ENCODE data around the gene ALPK3.
A peak's percentile ranks its signal among the peaks of the same experiment; 100 is the strongest.

The ALPK3 gene

DNA sequence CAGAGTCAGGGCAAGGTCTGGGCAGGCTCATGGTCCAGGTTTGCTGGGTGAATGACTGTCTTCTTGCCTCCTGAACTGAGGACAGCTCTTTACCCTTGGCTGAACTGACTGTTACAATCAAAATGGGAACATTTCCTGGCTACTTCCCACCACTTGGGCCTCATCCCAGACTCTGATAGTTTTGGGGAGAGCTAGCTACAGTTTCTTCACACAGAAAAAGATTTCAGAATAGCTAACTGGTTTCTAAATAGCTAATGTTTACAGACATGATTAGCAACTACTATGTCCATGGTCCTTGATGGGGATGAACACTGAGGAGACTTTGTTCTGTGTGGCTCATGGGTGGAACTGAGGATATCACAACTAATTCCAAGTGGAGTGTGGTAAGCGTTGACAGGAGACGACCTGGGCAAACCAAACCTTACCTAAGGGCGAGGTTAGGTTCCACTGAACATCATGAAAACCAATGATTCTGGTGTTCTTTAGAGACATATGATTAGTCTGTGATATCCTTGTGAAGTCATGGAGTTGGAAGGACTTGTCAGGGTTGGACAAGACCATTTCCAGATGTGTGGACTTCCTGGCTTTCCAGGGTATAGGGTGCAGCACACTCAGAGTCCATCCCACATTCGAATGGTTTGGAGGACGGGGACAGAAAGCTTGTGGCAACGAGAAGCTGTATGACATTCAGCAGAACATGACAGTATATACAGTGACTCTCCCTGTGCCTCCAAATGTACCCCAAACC is 7.3 kb downstream of the ALPK3 start:
- DNase-seq = no peak

DNA sequence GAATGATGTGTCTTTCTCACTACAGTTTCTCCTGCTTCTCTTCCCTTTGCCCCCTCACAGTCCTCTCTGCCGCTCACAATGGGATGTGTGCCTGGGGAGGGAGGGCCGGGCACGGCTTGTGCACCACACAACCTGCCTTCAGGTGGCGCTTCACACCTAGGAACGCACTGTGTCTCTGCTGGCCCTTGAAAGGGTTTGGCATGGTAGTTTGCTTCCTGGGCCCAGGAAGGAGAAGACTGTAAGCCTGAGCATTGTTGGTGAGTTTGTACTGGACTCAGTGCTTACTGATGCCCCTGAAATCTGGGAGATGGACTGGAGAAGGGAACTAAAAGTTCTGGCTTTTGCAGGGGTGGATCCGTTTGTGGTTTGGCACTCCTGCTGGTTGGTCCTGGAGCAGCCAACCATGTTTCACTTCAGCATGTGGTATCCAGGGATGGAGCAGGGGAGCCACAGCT is 9.2 kb downstream of the ALPK3 start:
- DNase-seq = no peak

DNA sequence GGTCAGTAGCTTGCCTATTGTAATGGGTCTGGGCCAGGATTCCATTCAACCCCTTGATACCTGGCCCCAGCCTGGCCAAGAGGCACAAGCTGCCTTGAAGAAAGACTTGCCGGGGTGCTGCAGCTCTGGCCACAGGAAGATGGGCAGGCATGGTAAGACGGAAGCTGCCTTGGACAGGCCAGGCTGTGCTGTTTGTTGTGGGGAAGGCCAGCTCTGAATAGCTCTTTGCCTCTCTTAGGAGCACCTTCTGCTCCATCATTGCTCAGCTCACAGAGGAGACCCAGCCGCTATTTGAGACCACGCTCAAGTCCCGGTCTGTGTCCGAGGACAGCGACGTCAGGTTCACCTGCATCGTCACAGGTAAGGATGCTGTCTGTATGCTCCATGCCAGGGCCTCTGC is 10.1 kb downstream of the ALPK3 start:
- no peak for DNase-seq

DNA sequence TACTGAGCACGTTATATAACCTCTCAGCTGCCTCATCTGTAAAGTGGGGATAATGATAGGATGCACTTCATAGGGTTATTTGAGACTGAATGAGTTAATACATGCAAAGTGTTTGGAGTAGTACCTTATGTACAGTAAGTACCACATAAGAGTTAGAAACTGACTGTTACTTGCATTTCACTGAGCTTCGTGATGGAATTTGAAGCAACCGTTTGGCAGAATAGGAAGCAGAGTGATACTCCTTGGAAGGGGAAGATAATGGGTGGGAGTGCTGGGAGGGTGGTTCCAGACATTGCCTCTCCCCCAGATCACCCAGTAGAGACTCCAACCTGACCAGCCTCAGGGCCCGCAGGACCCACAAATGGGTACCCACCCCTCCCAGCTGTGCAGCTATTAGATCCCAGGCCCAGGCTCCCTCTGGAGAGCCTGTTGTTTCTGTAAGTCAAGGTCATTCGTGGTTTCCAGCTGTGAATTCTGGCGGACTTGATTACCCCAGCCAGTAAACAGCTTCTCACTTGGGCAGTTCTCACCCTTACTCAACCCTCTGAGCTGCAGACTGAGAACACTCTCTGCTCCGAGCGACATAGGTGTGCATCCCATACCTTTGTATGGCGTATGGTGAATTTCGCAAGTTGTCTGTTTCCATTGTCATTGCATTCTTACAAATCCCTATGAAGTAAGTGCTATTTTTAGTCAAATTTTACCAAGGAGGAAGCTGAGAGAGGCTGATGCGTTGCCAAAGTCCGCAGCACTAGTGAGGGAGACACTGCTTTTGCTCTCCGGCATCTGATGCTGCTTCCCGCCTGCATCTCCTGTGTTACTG is 11.1 kb downstream of the ALPK3 start:
- DNase-seq = no peak

DNA sequence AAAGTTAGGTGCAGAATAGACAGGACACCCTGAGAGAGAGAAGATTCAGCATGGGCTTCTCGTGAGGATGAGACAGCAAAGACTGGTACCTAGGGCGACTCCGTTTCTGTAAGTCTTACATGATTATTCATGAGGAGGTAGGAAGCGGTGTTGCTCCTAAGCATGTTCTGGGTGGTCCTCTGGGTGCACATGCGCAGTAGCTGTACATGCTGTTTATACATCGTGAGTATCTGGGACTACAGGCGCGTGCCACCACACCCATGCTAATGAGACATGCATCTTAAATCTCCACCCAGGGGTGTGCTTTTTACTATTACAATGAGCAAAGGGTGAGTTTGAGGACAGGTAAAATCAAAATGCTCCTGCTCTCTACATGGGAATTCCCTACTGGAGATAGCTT is 12.3 kb downstream of the ALPK3 start:
- DNase-seq = no peak

DNA sequence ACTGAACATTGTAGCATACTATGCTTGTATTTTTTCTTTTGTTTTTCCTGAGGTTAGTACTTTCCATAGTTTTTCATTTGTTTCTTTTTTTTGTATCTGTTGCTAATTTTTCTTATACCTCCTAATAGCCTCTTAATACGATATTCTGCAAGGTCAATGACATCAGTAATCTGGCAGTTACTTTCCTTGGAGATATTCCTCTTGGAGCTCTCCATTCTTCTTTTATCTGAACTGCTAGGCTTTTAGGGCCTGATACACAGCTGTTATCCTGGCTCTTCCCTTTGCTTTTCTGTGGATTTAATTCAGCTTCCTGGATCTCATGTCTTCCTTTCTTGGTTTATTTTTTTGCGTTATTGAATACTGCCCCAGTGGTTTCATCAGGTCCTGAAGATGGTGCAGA is 12.9 kb downstream of the ALPK3 start:
- DNase-seq = no peak

DNA sequence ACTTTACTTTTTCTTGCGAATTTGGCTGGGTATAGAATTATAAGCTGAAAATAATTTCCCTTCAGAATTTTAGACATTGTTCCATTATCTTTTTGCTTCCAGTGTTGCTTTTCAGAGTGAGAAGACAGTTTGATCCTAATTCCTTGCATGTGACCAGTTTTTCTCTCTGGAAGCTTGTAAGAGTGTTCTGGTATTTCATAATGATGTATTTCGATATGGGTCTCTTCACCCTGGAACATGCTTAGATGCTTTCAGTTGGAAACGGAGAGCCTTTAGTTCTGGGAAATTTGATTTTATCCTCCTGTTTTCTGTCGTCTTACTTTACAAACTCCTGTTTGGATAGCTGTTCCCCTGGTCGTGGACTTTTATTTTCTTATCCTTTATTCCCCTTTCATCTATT is 13.9 kb downstream of the ALPK3 start:
- no peak for DNase-seq

DNA sequence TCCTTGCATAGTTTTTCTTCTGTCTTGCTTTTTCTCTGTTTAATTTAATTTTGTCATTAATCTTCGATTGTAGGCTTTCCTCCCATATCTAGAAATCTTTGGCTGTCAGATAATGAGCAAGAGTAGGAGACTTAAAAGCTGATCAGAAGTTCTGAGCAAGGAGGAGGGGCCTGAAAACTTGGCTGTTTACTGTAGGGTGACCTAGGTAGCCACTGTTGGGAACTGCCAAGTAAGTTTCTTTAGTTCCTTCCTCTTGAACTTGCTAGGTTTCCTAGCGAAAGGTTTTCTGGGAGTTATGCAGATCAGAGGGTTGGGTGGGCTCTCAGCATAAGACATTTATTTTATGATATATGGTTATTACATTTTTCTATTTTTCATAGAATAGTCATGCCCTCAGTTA is 14.5 kb downstream of the ALPK3 start:
- DNase-seq = no peak

DNA sequence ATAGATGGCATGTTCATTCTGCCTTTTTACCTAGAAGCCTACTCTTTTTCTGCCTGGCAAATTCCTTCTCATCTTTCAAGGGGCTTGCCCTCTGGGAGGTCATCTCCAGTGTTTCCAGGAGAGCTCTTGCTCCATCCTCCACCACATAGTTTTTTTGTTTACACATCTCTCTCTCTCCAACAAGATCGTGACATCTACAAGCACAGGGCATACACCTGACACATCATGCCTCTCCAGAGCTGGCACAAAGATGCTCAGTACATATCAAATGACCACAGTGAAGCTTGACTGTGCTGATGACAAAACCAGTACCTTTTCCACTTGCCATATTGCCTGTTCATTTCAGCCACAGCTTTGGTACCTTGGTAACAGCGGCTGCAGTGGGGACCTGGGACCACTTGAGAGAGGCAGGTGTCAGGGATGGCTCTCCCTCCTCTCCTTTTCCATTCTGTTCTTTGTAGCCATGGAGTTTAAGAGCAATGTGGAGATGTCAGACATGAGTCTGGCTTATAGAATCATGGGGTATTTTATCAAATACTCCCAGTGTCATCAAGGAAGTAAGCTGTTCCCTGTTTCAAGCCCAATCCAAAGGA is 15.4 kb downstream of the ALPK3 start:
- no peak for DNase-seq

DNA sequence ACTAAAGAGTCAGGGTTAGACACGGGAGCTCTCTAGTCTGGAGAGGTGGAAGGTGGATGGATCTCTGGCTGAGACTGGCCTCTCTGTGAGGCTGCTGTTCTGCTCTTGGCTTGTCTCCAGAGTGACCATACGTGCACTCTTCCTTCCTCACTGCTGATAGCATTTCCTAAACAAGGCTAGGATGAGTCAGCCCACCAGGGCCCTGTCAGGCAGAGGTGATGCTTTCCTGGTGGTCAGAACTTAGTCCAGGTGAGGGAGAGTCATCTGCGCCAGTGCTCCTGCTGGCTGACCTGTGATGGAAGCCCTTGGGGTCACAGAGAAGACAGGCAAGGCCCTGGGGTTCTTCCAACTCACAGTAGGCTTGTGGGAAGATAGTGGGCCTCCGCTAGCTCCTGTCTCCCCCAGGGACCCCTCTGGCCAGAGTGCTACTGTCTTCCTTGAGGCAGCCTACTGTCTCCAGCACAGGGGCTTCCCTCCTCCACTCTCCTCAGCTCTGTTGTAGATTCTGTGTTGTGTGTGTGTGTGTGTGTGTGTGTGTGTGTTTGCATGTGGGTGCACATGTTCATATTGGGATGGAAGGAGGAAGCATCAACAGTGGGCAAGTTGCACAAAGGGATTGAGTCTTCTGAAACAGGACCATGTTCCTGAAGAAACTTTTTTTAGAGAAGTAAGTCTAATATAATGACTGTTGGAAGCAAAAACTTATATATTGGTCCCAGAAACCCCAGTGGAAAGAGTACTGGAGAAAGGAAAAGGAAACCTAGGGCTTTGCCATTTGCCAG is 16.5 kb downstream of the ALPK3 start:
- DNase-seq = no peak

DNA sequence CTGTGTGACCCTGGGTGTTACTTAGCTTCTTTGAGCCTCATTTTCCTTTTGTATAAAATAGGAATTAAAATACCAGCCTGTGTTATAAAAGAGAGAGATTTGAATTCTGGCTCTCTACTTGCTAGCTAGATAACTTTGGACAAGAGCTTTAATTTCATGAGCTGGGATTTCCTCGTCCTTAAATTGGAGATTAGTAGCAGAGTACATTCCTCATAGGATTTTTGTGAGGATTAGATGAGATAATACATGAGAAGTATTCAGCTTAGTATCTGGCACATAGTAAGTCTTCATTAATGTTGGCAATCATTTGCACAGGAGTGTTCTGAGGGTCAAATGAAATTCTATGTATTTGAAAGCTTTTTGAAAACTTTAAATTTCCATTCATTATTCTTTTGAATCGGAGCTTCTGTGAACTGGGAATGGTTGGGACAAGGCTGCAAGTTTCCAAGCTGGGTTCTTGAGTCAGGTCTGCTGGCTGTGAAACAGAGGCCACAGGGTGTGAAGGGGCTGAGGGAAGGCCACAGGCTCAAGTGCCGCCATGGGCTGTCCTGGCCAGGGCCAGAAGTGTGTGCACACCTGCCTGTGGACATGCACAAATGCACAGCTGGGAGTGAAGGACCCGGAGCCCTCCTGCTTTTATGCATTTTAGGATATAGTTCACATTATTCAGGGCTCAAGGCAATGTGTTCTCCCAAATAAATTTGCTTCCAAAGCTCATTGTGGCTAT is 17.2 kb downstream of the ALPK3 start:
- no peak for DNase-seq

DNA sequence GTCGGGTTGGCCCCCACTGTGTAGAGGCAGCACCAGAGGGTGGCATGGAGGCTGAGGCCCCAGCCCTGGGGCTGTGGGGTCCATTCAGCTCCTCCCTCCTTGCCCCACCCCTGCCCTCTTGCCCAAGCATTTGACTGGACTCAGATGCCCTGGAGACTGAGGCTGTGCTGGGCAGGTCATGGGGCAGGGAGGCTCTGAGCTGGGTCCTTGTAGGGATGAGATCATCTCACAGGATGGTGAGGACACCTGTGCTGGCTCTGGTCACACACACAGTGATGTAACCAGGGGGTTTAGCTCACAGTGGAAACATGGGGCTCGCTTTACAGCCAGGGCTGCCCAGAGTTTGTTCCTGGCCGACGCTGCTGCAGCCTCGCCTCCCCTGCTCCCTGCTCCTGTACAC is 17.8 kb downstream of the ALPK3 start:
- DNase-seq = no peak

DNA sequence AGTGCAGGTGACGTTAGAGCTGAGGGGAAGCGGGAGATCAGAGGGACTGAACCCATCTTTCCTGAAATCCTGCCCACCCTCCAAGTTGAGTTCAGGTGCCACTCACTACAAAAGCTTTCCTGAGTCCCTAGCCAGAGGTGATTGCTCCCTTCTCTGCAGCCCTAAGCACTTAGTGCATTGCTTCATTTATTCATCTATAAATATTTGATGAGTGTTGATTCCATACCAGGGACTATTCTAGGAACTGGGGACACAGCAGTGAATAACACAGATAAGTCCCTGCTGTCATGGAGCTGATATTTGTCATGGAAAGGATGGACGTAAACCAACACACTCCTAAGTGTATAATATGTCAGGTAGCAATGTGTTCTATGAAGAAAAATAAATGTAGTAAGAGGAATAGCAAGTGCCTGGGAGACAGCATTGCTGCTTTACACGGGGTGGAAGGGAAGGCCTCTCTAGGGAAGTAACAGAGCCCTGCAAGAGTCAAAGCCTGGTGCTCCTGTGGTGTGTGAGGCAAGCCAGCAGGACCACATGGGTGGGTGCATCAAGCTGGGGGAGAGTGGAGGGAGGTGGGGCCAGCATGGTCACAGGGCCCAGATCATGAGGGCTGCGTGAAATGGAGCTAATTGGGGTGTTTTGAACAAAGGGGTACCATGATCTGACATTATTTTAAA is 18.6 kb downstream of the ALPK3 start:
- DNase-seq = no peak

DNA sequence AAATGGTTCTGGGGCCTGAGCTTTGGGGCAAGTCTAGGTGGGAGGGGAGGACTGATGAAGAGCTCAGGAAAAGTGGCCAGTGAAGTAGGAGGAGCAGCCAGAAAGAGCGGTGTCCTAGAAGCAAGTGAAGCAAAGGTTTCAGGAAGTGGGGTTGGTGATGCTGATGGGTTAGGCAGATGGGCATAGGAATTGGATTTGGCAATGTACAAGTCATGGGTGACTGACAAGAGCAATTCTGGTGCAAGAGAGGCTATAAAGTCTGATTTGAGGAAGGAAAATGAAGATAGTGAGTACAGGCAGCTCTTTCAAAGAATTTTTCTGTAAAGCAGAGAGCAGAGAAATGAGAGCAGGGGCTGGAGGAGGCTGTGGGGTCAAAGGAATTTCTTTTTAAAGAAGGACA is 19.7 kb downstream of the ALPK3 start:
- DNase-seq = no peak

DNA sequence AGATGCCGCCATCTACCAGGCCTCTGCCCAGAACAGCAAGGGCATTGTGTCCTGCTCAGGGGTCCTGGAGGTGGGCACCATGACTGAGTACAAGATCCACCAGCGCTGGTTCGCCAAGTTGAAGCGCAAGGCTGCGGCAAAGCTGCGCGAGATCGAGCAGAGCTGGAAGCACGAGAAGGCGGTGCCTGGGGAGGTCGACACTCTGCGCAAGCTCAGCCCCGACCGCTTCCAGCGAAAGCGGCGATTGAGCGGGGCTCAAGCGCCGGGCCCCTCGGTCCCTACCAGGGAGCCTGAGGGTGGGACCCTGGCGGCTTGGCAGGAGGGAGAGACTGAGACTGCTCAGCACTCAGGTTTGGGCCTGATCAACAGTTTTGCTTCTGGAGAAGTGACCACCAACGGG is 22.6 kb downstream of the ALPK3 start:
- DNase-seq = no peak

DNA sequence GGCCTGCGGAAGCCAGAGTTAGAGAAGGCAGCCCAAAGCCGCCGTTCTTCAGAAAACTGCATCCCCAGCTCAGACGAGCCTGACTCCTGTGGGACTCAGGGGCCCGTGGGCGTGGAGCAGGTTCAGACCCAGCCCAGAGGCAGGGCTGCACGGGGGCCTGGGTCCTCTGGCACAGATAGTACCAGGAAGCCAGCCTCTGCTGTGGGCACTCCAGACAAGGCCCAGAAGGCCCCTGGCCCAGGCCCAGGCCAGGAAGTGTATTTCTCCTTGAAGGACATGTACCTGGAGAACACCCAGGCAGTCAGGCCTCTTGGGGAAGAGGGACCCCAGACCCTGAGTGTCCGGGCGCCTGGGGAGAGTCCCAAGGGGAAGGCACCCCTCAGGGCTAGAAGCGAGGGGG is 23.1 kb downstream of the ALPK3 start:
- DNase-seq = no peak

DNA sequence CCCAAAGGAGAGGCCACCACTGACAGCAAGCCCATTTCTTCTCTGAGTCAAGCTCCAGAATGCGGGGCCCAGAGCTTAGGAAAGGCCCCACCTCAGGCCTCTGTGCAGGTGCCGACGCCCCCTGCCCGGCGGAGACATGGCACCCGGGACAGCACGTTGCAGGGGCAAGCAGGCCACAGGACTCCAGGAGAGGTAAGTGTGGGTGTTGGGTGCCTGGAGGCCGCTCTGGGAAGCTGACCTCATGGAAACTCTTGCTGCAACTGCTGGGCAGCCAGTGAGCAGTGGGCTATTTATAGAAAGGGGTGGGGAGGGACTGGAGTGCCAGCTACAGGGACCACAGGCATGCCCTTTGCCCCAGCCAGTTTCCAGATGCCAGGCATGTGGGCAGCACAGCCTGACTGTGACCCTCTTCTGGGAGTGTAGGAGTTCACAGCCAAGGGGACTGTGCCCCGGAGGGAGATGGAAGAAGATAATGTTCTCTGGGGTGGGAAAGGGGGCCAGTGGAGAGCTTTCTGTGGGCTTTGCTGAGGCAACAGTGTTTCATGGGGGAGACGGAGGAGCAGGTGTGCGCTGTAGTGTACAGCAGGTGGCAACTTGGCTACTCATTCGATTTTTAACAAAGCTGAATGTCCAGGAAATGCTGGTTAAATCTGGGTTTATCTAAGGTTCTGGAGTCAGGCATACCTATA is 23.7 kb downstream of the ALPK3 start:
- DNase-seq = no peak

DNA sequence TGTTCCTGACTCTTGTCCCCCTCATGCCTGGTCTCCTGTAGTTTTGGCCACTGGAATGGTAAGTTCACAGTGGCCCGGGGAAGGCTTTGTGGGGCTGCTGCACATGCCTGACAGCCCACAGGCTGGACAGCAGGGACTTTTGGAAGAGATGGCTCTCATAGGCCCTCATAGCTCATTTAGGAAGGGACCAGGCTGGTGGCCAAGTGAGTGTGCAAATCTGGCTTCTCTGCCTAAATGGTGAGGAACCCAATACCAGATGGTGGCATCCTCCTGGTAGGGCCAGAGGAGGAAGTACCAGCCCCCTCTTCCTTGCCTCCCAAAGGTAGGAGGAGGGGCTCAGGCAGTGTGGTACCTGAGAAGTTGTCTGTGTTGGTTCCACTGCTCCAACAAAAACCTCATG is 25.6 kb downstream of the ALPK3 start:
- DNase-seq = no peak

DNA sequence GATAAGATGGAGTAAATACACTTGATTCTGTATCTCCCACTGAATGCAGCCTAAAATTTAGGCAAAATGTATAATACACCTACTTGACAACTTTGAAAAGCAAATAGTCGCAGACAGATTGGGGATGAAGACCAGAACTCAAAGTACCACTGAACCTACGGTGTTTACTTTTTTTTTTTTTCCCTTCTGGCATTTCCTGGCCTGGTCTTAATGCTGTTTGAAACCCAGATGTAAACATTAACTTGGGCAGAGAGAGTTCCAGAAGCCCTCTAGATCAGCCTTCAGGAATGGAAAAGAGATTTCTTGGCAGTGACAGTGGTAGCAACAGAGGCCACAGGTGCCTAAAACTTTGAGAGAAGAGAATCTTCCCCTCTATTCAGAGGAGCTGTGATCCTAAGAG is 27.8 kb downstream of the ALPK3 start:
- DNase-seq = no peak

DNA sequence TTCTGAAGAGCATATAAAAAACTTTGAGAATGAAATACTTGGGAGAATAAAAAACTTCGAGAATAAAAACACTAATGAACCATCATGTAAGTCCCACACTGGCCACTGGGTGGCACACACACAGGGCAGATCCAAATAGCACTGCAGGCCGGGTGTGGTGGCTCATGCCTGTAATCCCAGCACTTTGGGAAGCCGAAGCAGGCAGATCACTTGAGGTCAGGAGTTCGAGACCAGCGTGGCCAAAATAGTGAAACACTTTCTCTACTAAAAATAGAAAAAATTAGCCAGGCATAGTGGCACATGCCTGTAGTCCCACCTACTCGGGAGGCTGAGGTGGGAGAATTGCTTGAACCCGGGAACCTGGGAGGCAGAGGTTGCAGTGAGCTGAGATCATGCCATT is 28.5 kb downstream of the ALPK3 start:
- peak; percentile 62 for DNase-seq

DNA sequence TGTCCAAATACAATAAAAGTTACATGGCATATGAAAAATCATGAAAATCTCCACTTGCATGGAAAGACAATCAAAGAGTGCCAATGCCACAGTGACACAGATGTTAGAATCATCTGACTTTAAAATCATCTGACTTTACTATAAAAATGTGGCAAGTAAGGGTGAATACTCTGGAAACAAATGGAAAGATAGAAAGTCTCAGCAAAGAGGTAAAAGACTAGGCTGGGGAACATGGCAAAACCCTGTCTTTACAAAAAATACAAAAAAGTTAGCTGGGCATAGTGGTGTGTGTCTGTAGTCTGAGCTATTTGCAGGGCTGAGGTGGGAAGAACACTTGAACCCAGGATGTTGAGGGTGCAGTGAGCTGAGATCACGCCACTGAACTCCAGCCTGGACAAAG is 29.1 kb downstream of the ALPK3 start:
- DNase-seq = no peak
